Measurements from ENCODE around the gene SLC15A3. TPM values are rescaled to one million over a fixed set of nuclear protein-coding genes. Genes with fewer than 3 reads are reported as not detected.

Gene SLC15A3
- total RNA-seq, 2 donors from 2014 or later, result 3.3 to 19.4 TPM

- no peak for DNase-seq (ENCODE audit: low spot score)
- WGBS, result 93% methylated on average over 15 of the region's 15 CpGs
- H3K4me1 ChIP-seq (replicated peaks), result no peaks in the 10 kb centered on the region
- no peak overlapping the region for H3K4me3 ChIP-seq
- H3K27ac ChIP-seq, result no peak overlapping the region
- no peaks in the 10 kb centered on the region for H3K36me3 ChIP-seq
- no peaks in the 10 kb centered on the region for H3K27me3 ChIP-seq (replicated peaks; ENCODE audit: insufficient read depth)
- intact Hi-C loops (cut with DNase I), result no loop called here
- no peak for TF ChIP-seq CTCF (IDR thresholded peaks at IDR 0.05)
- no peak for TF ChIP-seq POLR2A (IDR thresholded peaks at IDR 0.05)
- TF ChIP-seq POLR2AphosphoS5 (IDR thresholded peaks at IDR 0.05), result no peak
- no peaks in the 10 kb centered on the region for H3K9me3 ChIP-seq
These were observed 20.4 kb upstream of the SLC15A3 start for GRCh38 chr11:60972182-60973030.

GRCh38 chr11:60971520-60971919 is 19.5 kb upstream of the SLC15A3 start, which contains the start of gene CD6:
Gene CD6 (plus strand): TSS chr11:60971680. CDS start chr11:60971866, 186 bp downstream.
- no peak for DNase-seq (ENCODE audit: low spot score)
- intact Hi-C loops (cut with DNase I), result no loop called here

GRCh38 chr11:60970890-60971289 is 18.9 kb upstream of the SLC15A3 start:
- Histone ChIP-seq H3K27me3 (replicated peaks; ENCODE audit: insufficient read depth) (no peaks in the 10 kb centered on the region), H3K4me3 (no peak overlapping the region), H3K36me3 (no peaks in the 10 kb centered on the region), H3K9me3 (no peaks in the 10 kb centered on the region), H3K27ac (no peak overlapping the region), H3K4me1 (replicated peaks) (no peaks in the 10 kb centered on the region)
- intact Hi-C loops (cut with DNase I), result no loop called here
- no peak for TF ChIP-seq CTCF (IDR thresholded peaks at IDR 0.05)
- no peak for TF ChIP-seq POLR2A (IDR thresholded peaks at IDR 0.05)
- TF ChIP-seq POLR2AphosphoS5 (IDR thresholded peaks at IDR 0.05), result no peak
- no peak for DNase-seq (ENCODE audit: low spot score)
- 60% methylated on average over 5 of the region's 5 CpGs for WGBS

More at GRCh38 chr11:60971520-60971919, 19.5 kb upstream of the SLC15A3 start, which contains the start of gene CD6:
- H3K4me3 ChIP-seq, result no peak within 1 kb of the TSS
- H3K36me3 ChIP-seq, result no peaks in the 10 kb centered on the region
- H3K27me3 ChIP-seq (replicated peaks; ENCODE audit: insufficient read depth), result no peaks in the 10 kb centered on the region
- H3K4me1 ChIP-seq (replicated peaks), result no peaks in the 10 kb centered on the region
- no peak within 1 kb of the TSS for H3K27ac ChIP-seq
- H3K9me3 ChIP-seq, result no peaks in the 10 kb centered on the region
- 88% methylated on average over 16 of the region's 16 CpGs for WGBS
- TF ChIP-seq POLR2A (IDR thresholded peaks at IDR 0.05), result no peak
- no peak for TF ChIP-seq POLR2AphosphoS5 (IDR thresholded peaks at IDR 0.05)
- no peak for TF ChIP-seq CTCF (IDR thresholded peaks at IDR 0.05)

GRCh38 chr11:60970369-60970774 is 18.4 kb upstream of the SLC15A3 start:
- no peaks in the 10 kb centered on the region for H3K36me3 ChIP-seq
- 17% methylated on average over 9 of the region's 9 CpGs for WGBS
- H3K4me1 ChIP-seq (replicated peaks), result no peaks in the 10 kb centered on the region
- no peak for DNase-seq (ENCODE audit: low spot score)
- no peaks in the 10 kb centered on the region for H3K9me3 ChIP-seq
- intact Hi-C loops (cut with DNase I), result no loop called here
- no peak overlapping the region for H3K4me3 ChIP-seq
- no peaks in the 10 kb centered on the region for H3K27me3 ChIP-seq (replicated peaks; ENCODE audit: insufficient read depth)
- H3K27ac ChIP-seq, result no peak overlapping the region
- no peak for TF ChIP-seq POLR2A (IDR thresholded peaks at IDR 0.05)
- peak; percentile 31 to 81 (median 72) for TF ChIP-seq CTCF (IDR thresholded peaks at IDR 0.05)
- TF ChIP-seq POLR2AphosphoS5 (IDR thresholded peaks at IDR 0.05), result no peak

GRCh38 chr11:60968223-60968622 is 16.2 kb upstream of the SLC15A3 start:
- no peak for DNase-seq (ENCODE audit: low spot score)
- 57% methylated on average over 1 of the region's 1 CpG for WGBS
- intact Hi-C loops (cut with DNase I), result no loop called here
- H3K36me3 ChIP-seq, result no peaks in the 10 kb centered on the region
- H3K4me1 ChIP-seq (replicated peaks), result no peaks in the 10 kb centered on the region
- no peak for TF ChIP-seq CTCF (IDR thresholded peaks at IDR 0.05)
- TF ChIP-seq POLR2A (IDR thresholded peaks at IDR 0.05), result no peak
- no peak for TF ChIP-seq POLR2AphosphoS5 (IDR thresholded peaks at IDR 0.05)
- H3K9me3 ChIP-seq, result no peaks in the 10 kb centered on the region
- H3K4me3 ChIP-seq, result no peak overlapping the region
- H3K27ac ChIP-seq, result no peak overlapping the region
- H3K27me3 ChIP-seq (replicated peaks; ENCODE audit: insufficient read depth), result no peaks in the 10 kb centered on the region

Measured in prostate gland (tissue), 2 donors.